GM10266 (cell line): Measurements from ENCODE around the gene SPEF1.
A peak's percentile ranks its signal among the peaks of the same experiment; 100 is the strongest.

Source experiments
- DNase-seq: peaks from one replicate; pipeline ENCODE4 v3.0.0; 2012; ENCODE audit errors: extremely low spot score
- TF ChIP-seq, protein P1 (sequence below): IDR thresholded peaks from 2 replicates; pipeline ENCODE4 v1.5.1; 2012; ENCODE audit warnings: mild to moderate bottlenecking, low read depth; ENCODE audit not compliant: control insufficient read depth, insufficient read depth; ENCODE audit errors: missing control alignments

Gene SPEF1

DNA sequence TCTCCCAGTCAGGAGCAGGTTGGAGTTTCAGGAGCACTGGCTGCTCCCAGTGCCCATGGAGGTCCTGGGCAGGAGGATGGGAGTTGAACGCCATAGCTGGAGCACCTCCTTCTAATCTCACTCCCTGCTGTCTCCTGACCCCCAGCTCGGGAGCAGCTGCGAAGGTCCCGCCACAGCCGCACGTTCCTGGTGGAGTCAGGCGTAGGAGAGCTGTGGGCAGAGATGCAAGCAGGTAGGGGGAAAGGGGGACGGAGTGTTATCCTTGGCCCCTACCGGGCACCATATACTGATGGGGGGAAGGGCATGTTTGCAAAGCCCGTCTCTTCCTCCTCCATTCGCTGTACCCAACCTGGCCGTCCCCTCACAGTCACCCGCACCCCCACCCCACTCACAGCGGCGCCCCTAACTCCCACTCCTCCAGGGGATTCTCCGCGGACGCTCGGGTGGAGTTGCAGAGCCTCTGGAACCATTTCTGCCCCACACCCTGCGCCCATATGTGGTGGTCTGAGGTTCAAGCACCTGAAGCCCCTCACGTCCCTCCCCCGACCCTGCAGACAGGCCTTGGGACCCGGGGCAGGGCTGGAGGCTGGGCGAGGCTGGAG is 32.1 kb downstream of the SPEF1 start:
- TF ChIP-seq, protein P1, sequence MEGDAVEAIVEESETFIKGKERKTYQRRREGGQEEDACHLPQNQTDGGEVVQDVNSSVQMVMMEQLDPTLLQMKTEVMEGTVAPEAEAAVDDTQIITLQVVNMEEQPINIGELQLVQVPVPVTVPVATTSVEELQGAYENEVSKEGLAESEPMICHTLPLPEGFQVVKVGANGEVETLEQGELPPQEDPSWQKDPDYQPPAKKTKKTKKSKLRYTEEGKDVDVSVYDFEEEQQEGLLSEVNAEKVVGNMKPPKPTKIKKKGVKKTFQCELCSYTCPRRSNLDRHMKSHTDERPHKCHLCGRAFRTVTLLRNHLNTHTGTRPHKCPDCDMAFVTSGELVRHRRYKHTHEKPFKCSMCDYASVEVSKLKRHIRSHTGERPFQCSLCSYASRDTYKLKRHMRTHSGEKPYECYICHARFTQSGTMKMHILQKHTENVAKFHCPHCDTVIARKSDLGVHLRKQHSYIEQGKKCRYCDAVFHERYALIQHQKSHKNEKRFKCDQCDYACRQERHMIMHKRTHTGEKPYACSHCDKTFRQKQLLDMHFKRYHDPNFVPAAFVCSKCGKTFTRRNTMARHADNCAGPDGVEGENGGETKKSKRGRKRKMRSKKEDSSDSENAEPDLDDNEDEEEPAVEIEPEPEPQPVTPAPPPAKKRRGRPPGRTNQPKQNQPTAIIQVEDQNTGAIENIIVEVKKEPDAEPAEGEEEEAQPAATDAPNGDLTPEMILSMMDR = no peak
- DNase-seq = no peak

DNA sequence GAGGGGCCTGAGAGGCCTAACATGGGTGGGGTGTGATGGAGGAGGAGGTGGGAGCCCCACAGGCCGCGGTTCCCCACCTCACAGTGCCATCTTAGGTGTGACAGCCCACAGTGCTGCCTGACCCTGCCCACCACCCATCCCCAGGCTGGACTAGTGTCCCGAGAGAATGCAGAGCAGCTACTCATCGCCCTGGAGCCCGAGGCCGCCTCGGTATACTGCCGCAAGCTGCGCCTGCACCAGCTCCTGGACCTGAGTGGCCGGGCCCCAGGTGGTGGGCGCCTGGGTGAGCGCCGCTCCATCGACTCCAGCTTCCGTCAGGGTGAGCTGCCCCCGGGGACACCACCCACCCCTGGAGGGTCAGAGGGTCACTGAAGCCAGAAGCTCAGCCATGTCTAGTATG is 33.2 kb downstream of the SPEF1 start:
- no peak for DNase-seq
- TF ChIP-seq, protein P1 = no peak

DNA sequence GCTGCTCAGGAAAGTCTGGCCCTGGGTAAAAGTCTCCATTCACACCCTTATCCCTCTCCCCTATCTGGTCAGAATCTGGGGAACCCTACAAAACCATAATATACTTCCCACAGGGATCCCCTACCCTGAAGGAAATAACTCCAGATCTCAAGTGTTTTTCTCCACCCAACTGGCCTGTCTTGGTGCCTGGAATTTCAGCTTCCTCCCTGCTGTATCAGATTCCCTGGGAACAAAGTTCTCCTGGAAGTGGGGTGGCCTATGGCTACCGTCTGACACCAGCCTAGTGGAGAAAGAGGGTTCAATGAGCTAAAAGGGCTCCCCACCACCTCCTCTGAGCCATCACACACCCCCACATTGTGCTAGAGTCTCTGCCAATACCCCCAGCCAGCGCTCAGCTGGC is 33.8 kb downstream of the SPEF1 start:
- DNase-seq = no peak
- TF ChIP-seq, protein P1 = no peak

DNA sequence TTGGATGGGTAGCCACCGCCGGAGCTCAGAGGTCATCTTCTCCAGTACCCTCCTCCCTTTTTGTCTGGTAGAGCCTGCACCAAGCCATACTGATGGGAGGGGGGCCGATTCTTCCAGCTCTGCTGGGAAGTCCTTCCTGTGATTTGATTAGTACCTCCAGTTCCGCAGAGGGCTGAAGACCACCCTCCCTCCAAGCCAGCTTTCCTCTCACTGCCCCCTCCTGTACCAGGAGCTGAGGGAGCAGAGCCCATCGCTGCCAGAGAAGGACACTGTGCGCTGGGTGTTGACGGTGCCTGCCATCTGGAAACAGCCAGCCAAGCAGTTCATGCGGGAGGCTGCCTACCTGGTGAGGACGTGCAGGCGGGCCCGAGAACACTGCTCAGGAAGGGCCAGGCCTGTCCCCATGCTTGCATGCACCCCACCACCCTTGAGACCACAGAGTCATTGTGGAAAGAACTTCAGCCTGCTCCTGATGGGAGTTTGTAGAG is 35.5 kb downstream of the SPEF1 start:
- DNase-seq = no peak
- TF ChIP-seq, protein P1 = no peak

DNA sequence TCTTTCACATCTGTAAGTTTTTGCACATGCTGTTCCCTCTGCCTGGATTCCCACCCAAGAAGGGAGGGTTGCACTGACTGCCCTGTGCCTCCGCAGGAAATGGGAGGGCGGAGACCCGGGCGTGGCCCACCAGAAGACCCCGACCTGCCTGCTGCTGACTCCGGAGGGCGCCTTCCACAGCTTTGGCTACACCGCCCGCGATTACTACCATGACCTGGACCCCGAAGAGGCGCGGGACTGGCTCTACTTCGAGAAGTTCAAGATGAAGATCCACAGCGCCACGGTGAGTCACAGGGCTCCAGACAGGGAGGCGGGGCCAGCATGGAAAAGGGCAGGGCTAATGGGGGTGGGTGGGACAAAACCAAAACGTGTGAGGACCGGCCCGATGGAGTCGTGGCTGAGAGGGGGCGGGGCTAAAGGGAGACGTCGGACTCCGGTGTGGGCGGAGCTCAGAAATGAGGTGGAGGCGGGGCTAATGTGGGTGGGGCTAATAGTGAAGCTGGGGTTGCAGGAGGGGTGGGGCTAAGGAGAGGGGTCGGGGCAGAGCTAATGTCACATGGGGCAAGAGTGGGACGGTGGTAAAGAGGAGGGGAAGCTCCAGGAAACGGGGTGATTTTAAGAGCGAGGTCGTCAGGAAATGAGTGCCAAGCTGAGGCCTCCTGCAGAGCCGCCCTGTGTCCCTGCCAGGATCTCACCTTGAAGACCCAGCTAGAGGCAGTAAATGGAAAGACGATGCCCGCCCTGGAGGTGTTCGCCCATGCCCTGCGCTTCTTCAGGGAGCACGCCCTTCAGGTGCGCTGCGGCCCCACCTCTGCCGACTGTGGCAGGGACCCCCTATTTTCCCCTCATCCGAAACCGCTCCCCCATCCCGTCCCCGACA is 36.2 kb downstream of the SPEF1 start:
- TF ChIP-seq, protein P1 = no peak
- DNase-seq = peak; percentile 93

DNA sequence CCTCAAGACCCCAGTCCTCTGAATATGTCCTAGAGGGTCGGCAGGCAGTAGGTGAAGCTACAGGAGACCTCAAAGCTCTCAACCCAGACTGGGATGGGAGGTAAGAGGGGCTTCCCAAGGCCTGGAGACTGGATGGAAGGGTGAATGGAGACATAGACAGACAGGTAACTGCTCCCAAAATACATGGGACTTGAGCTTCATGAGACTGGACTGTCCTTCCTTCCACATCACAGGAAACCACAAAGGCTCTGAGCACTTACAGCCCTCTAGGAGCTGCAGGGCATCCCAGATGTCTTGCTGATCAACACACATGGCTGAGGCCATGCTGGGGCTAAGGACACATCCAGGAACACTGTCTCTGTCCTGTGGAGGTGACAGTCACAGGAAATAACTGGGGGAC is 37.2 kb downstream of the SPEF1 start:
- DNase-seq = no peak
- TF ChIP-seq, protein P1 = no peak

DNA sequence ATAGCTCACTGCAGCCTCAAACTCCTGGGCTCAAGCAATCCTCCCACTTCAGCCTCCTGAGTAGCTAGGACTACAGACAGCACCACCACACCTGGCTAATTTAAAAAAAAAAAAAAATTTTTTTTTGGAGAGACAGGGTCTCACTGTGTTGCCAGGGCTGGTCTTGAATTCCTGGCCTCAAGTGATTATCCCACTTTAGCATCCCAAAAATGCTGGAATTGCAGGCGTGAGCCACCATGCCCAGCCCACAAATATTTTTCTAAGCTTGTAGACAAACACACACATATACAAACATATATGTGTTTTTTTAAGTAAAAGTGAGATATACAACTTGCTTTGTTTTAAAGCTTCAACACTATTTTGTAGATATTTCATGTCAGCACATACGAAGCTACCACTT is 38.0 kb downstream of the SPEF1 start:
- no peak for DNase-seq

More for the DNA sequence above, 38.0 kb downstream of the SPEF1 start:
- TF ChIP-seq, protein P1 = no peak
